Measurements from ENCODE around the gene FUCA2.

FUCA2 gene

GRCh38 chr6:143549221-143549948, 37.9 kb upstream of the FUCA2 start:
- no peak for TF ChIP-seq ZNF8 (CRISPR knock-in tag; IDR thresholded peaks at IDR 0.05)
- TF ChIP-seq ZNF565 (CRISPR knock-in tag; conservative IDR thresholded peaks at IDR 0.05; ENCODE audit: low read depth): no peak
- no peak for TF ChIP-seq ZC3H10 (CRISPR knock-in tag; IDR thresholded peaks at IDR 0.05)
- no peak for TF ChIP-seq PATZ1 (CRISPR knock-in tag; IDR thresholded peaks at IDR 0.05; ENCODE audit: borderline replicate concordance)
- no peak for TF ChIP-seq TCF4 (CRISPR knock-in tag; IDR thresholded peaks at IDR 0.05; ENCODE audit: borderline replicate concordance)
- TF ChIP-seq PPARA (CRISPR knock-in tag; IDR thresholded peaks at IDR 0.05; ENCODE audit: borderline replicate concordance): no peak
- TF ChIP-seq, protein P1, sequence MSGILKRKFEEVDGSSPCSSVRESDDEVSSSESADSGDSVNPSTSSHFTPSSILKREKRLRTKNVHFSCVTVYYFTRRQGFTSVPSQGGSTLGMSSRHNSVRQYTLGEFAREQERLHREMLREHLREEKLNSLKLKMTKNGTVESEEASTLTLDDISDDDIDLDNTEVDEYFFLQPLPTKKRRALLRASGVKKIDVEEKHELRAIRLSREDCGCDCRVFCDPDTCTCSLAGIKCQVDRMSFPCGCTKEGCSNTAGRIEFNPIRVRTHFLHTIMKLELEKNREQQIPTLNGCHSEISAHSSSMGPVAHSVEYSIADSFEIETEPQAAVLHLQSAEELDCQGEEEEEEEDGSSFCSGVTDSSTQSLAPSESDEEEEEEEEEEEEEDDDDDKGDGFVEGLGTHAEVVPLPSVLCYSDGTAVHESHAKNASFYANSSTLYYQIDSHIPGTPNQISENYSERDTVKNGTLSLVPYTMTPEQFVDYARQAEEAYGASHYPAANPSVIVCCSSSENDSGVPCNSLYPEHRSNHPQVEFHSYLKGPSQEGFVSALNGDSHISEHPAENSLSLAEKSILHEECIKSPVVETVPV (CRISPR knock-in tag; IDR thresholded peaks at IDR 0.05): no peak
- TF ChIP-seq OSR1 (CRISPR knock-in tag; IDR thresholded peaks at IDR 0.05): no peak
- TF ChIP-seq ARNTL (CRISPR knock-in tag; IDR thresholded peaks at IDR 0.05; ENCODE audit: borderline replicate concordance, low read depth): no peak
- no peak for TF ChIP-seq ESRRG (CRISPR knock-in tag; IDR thresholded peaks at IDR 0.05)
- TF ChIP-seq RARB (CRISPR knock-in tag; IDR thresholded peaks at IDR 0.05): no peak
- TF ChIP-seq ISL1 (CRISPR knock-in tag; IDR thresholded peaks at IDR 0.05): no peak
- no peak for ATAC-seq

- ATAC-seq: no peak
- TF ChIP-seq ZFP30 (CRISPR knock-in tag; IDR thresholded peaks at IDR 0.05) (no peak), ZNF8 (CRISPR knock-in tag; IDR thresholded peaks at IDR 0.05) (no peak), PPARA (CRISPR knock-in tag; IDR thresholded peaks at IDR 0.05; ENCODE audit: borderline replicate concordance) (no peak), RARB (CRISPR knock-in tag; IDR thresholded peaks at IDR 0.05) (no peak), ZNF565 (CRISPR knock-in tag; conservative IDR thresholded peaks at IDR 0.05; ENCODE audit: low read depth) (no peak), TCF4 (CRISPR knock-in tag; IDR thresholded peaks at IDR 0.05; ENCODE audit: borderline replicate concordance) (no peak), PATZ1 (CRISPR knock-in tag; IDR thresholded peaks at IDR 0.05; ENCODE audit: borderline replicate concordance) (no peak), GLIS3 (CRISPR knock-in tag; IDR thresholded peaks at IDR 0.05) (no peak), TSHZ2 (CRISPR knock-in tag; IDR thresholded peaks at IDR 0.05) (no peak)
Measured at GRCh38 chr6:143546599-143546998, 35.1 kb upstream of the FUCA2 start.

DNA sequence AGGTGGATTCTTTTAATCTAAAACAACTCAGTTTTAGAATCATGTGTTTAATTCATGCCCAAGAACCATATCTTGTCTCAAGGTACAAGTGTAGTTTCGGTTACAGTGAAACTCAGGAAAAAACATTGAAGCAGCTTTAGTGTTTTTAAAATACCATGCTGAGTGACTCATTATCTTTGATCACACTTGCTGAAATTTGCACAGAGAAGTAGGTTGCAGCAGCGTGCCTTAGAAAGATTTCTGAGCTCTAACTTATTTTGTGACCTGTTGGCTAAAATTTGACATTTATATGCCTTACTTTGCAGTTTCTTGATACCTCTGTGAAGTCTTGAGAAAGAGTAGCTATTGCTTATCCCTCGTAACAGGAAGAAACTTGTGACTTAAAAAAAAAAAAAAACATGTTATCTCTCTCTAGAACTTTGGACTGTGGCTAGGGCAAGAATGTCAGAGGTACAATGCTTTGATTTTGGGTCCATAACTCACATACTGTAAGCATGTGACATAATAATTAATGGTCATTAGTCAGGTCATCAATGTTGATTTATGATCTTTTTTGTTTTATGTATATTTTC, 34.5 kb upstream of the FUCA2 start:
- ATAC-seq: peak; percentile 21; the same call in 1 of the 3 replicates
- TF ChIP-seq TCF4 (CRISPR knock-in tag; IDR thresholded peaks at IDR 0.05; ENCODE audit: borderline replicate concordance): no peak
- TF ChIP-seq ZNF8 (CRISPR knock-in tag; IDR thresholded peaks at IDR 0.05): no peak
- TF ChIP-seq, protein P1 (CRISPR knock-in tag; IDR thresholded peaks at IDR 0.05): no peak
- no peak for TF ChIP-seq ARNTL (CRISPR knock-in tag; IDR thresholded peaks at IDR 0.05; ENCODE audit: borderline replicate concordance, low read depth)
- TF ChIP-seq, protein P2, sequence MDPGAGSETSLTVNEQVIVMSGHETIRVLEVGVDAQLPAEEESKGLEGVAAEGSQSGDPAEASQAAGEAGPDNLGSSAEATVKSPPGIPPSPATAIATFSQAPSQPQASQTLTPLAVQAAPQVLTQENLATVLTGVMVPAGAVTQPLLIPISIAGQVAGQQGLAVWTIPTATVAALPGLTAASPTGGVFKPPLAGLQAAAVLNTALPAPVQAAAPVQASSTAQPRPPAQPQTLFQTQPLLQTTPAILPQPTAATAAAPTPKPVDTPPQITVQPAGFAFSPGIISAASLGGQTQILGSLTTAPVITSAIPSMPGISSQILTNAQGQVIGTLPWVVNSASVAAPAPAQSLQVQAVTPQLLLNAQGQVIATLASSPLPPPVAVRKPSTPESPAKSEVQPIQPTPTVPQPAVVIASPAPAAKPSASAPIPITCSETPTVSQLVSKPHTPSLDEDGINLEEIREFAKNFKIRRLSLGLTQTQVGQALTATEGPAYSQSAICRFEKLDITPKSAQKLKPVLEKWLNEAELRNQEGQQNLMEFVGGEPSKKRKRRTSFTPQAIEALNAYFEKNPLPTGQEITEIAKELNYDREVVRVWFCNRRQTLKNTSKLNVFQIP (CRISPR knock-in tag; IDR thresholded peaks at IDR 0.05; ENCODE audit: borderline replicate concordance, low read depth): no peak
- TF ChIP-seq ZNF70 (CRISPR knock-in tag; IDR thresholded peaks at IDR 0.05): no peak
- TF ChIP-seq, protein P3, sequence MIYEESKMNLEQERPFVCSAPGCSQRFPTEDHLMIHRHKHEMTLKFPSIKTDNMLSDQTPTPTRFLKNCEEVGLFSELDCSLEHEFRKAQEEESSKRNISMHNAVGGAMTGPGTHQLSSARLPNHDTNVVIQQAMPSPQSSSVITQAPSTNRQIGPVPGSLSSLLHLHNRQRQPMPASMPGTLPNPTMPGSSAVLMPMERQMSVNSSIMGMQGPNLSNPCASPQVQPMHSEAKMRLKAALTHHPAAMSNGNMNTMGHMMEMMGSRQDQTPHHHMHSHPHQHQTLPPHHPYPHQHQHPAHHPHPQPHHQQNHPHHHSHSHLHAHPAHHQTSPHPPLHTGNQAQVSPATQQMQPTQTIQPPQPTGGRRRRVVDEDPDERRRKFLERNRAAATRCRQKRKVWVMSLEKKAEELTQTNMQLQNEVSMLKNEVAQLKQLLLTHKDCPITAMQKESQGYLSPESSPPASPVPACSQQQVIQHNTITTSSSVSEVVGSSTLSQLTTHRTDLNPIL (CRISPR knock-in tag; IDR thresholded peaks at IDR 0.05; ENCODE audit: low read depth): no peak
- TF ChIP-seq ISL1 (CRISPR knock-in tag; IDR thresholded peaks at IDR 0.05): no peak
- TF ChIP-seq GLIS3 (CRISPR knock-in tag; IDR thresholded peaks at IDR 0.05): no peak
- TF ChIP-seq ESRRG (CRISPR knock-in tag; IDR thresholded peaks at IDR 0.05): no peak
- TF ChIP-seq RARB (CRISPR knock-in tag; IDR thresholded peaks at IDR 0.05): no peak
- TF ChIP-seq TSHZ2 (CRISPR knock-in tag; IDR thresholded peaks at IDR 0.05): no peak
- no peak for TF ChIP-seq ZC3H10 (CRISPR knock-in tag; IDR thresholded peaks at IDR 0.05)

All from SK-N-SH treated with all-trans-retinoic acid at 6 μM for 48 hours (cell line).